PFSK-1 (cell line): Measurements from ENCODE around the gene KLHL2.

Source experiments
- FOXP2 ChIP-seq: optimal IDR thresholded peaks from 2 replicates; pipeline ENCODE3; 2011; ENCODE audit warnings: borderline replicate concordance, control low read depth, inconsistent platforms; ENCODE audit not compliant: insufficient read depth; ENCODE audit errors: extremely low read length, extremely low read depth
- POLR2AphosphoS5 ChIP-seq: IDR thresholded peaks from 2 replicates; pipeline ENCODE4 v1.6.1; 2012; ENCODE audit warnings: low read depth, mild to moderate bottlenecking, control low read depth, low read length, moderate library complexity
- REST ChIP-seq, 2 experiments: IDR thresholded peaks; 2 replicates each; pipeline versions ENCODE4 v1.6.1 to v1.8.0; 2011 to 2012; ENCODE audit warnings: low read depth in 2 of 2, low read length in 2 of 2, control low read depth in 1 of 2, inconsistent platforms in 1 of 2, mild to moderate bottlenecking in 1 of 2, moderate library complexity in 1 of 2; ENCODE audit not compliant: insufficient read depth in 1 of 2
- SIN3A ChIP-seq: IDR thresholded peaks from 2 replicates; pipeline ENCODE4 v1.6.1; 2012; ENCODE audit warnings: mild to moderate bottlenecking, low read length, moderate library complexity, borderline replicate concordance; ENCODE audit not compliant: insufficient read depth

- TF ChIP-seq POLR2AphosphoS5 = no peak
- TF ChIP-seq SIN3A = no peak
- TF ChIP-seq REST (IDR thresholded peaks at IDR 0.05; ENCODE audit: insufficient read depth in 1 of 2, low read depth in 2 of 2, low read length in 2 of 2) = no peak
- no peak for TF ChIP-seq FOXP2
Measured at GRCh38 chr4:165234766-165235165, 27.4 kb downstream of the KLHL2 start.
